Embryonic facial prominence (tissue), 1 donor: ENCODE results near the gene MPDU1.
"Not testable (repeated sequence)": the region's sequence is repeated elsewhere in the genome, so short reads cannot be mapped to it uniquely, and the experiment has no call there.

ENCODE experiments used
- DNase-seq: peaks from one replicate; pipeline ENCODE4 v3.0.0-alpha.2; 2016; ENCODE audit errors: extremely low spot score

MPDU1 gene

DNA sequence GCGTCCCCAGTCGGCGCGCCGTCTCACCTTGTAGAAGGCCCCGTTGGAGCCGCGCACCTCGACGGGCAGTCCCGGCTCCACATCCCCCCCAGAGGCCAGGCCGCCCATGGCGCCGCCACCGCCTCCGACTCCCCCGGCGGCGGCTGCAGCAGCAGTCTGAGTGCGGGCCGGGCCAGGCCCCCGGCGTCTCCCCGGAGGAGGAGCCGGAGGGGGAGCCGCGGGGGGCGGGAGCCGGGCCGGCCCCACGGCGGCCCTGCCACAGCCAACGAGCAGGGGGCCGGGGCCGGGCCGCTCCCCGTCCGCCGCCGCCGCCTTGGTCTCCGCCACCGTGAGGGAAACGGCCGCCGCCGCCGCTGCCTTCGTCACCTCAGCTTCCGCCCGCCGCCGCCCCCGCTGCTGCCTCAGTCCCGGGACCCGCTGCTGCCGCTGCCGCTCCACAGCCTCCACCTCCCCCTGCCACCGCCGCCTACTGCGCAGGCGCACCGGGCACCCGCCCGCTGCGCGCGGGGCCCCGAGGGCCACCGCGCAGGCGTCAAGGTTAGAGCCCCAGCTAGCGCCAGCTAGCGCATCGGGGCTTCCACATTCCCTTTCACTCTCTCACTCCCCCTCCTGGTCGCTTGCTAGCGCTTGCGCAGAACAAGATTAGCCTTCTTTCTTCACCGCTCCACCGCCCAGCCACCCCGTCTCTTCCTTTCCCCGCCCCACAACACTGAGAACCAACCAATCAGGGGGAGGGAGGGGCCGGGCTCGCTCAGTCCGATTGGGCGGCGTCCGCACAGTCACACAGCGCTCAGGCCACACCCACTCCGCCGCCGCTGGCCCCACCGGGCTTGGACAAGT lies 31.0 kb downstream of the MPDU1 start, which contains the start of gene FXR2:
TSS of gene FXR2 (minus strand) at position 473 of the 840 bp plus-strand sequence. CDS start at position 108, 365 bp downstream.
- peak; percentile 100 for DNase-seq

DNA sequence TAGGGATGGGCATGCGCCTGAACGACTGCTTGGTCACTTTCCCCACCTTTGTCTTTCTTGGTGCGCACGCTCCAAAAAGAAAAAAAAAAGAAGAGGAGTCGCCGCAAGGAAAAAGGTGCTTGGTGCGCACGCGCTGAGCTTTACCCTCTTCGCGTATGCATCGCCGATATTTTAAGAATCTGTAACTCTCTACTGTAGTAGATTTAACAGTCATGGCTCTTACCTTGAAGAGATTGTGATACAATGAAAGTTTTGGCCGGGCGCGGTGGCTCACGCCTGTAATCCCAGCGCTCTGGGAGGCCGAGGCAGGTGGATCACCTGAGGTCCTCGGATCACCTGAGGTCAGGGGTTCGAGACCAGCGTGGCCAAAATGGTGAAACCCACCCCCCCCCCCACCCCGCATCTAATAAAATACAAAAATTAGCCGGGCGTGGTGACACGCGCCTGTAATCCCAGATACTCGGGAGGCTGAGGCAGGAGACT lies 31.7 kb downstream of the MPDU1 start:
- no peak for DNase-seq

DNA sequence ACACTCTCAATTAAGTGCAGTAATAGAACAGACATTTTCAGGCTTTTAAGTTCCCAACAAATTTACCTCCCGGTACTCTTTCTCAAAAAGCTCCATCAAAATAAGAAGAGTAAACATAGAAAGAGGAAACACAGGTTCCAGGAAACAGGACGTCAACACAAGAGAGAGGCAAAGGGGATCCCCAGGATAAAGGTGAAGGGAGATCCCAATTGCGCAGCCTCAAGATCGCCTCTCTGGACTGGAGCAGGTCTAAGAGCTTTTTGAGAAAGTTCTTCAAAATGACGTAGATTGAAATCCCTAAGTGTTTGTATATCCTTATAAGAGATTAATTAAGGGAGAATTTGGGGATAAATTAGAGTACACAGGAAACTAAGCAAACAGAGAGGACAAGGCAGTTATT lies 35.0 kb downstream of the MPDU1 start:
- DNase-seq = no peak

DNA sequence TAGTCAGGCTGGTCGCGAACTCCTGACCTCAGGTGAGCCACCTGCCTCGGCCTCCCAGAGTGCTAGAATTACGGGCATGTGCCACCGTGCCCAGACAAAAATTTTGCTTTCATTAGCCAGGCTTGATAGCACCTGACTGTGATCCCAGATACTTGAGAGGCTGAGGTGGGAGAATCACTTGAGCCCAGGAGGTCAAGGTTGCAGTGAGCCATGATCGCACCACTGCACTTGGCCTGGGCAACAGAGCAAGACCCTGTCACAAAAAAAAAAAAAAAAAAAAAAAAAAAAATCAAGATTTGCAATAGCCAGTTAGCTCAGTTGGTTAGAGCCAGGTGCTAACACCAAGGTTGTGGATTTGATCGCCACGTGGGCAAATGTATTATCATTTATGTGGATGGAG lies 37.2 kb downstream of the MPDU1 start:
- DNase-seq = no peak

DNA sequence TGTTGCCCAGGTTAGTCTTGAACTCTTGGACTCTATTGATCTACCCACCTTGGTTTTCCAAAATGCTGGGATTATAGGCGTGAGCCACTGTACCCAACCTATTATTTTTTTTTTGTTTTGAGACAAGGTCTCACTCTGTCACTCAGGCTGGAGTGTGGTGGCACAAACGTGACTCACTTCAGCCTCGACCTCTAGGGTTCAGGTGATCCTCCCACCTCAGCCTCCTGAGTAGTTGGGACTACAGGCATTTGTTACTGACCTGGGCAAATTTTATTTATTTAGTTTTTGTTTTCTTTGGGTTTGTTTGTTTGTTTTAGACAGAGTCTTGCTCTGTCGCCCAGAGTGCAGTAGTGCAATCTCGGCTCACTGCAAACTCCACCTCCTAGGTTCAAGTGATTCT lies 40.0 kb downstream of the MPDU1 start:
- DNase-seq = no peak

DNA sequence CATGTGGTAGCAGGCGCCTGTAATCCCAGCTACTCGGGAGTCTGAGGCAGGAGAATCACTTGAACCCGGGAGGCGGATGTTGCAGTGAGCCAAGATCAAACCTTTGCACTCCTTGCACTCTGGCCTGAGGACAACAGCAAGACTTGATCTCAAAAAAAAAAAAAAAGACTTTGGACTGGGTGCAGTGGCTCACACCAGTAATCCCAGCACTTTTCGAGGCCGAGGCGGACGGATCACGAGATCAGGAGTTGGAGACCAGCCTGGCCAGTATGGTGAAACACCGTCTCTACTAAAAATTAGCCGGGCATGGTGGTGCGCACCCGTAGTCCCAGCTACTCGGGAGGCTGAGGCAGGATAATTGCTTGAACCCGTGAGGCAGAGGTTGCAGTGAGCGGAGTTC lies 42.1 kb downstream of the MPDU1 start:
- not testable (repeated sequence) for DNase-seq

DNA sequence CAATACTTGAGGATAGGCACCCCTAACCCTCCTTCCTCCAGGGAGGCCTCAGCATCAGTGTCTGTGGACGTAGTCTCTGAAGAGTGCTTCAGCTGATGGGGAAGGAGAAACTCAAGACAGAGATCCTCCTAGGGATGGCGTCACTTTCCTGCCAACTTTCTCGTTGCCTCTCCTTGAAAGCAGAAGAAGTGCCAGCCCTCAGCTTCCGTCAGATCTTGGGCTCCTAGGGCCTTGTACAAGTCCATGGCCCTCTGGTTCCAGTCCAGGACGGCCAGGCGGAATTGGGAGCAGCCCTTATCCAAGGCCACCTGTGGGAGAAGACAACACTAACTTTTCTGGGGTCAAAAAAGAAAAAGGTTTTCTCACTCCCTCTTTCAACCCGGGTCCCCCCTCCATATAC lies 42.7 kb downstream of the MPDU1 start:
- no peak for DNase-seq

DNA sequence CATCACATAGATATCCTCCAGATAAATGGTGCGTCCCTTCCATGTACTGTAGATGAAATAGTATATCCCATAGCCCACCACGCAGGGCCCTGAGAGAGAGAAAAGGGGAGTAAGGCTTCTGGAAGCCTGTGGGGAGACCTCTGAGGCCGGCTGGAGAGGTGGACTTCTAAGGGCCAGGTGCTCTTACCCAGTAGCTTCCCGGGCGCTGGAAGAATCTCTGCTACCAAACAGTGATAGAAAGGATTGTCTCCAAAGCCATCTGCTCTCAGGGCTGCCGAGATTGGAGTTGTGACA lies 43.3 kb downstream of the MPDU1 start:
- DNase-seq = no peak

DNA sequence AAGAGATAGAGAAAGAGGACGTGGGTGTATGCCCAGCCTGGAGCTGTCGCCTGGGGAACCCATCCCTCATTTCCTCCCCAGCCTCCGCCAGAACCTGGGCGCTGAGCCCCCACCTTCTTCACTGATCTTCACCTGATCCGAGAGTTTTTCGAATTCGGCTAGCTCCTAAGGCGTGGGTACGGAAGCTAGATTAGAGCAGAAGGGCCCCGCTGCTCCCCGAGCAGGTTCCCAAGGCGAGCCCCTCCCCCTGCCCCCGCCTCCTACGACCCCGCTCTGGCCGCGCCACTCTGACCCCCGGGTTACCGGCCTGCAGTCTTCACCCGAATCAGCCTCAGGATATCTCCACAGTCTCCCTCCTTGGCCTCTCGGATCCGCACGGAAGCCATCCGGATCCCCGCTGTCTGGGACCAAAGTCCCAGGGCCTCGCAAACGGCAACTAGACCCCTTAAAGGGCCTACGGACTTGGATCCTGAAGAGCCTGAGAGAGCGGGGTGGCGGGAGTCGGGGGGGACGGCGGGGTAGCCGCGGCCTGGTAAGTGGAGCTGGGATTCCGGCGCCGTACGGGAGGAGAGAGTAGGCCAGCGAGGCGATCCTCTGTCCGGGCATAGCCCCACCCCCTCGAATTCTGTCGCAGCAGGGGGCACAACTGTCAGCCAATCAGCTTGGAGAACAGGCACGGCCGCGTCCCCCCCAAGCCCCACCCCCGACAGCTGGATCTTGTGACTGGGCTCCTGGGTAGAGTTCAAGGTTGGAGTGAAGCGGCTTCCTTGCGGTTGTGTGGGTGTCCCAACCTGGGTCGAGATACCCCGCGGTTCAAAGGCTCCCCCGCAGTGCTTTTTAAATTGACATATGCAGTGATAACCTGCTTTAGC lies 43.8 kb downstream of the MPDU1 start, which contains the start of gene SAT2:
TSS of gene SAT2 (minus strand) at position 572 of the 872 bp plus-strand sequence. CDS start at position 386, 186 bp downstream.
- peak; percentile 74 for DNase-seq

DNA sequence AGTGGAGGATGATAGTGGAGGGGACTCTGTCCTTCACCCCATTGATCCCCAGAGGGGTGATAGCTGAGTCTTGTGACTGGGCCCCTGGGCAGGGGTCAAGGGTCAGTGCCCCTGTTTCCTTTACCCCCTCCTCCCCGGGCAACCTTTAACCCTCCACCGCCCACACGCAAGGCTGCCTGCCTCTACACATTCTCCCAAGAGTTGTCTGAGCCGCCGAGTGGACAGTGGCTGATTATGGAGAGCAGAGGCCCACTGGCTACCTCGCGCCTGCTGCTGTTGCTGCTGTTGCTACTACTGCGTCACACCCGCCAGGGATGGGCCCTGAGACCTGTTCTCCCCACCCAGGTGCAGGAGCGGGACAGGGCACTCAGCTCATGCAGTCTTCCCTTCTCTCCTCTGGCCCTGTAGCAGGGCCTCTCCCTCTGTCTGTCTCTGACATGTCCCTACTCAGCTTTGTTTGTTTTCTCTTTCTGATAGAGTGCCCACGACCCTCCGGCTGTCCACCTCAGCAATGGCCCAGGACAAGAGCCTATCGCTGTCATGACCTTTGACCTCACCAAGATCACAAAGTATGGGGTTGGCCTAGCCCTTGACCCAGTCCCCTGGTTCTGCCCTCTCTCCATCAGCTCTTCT lies 46.4 kb downstream of the MPDU1 start, which contains the start of gene SHBG:
TSS of gene SHBG (plus strand) at position 197 of the 633 bp plus-strand sequence. CDS start at position 235, 38 bp downstream.
- DNase-seq = no peak

DNA sequence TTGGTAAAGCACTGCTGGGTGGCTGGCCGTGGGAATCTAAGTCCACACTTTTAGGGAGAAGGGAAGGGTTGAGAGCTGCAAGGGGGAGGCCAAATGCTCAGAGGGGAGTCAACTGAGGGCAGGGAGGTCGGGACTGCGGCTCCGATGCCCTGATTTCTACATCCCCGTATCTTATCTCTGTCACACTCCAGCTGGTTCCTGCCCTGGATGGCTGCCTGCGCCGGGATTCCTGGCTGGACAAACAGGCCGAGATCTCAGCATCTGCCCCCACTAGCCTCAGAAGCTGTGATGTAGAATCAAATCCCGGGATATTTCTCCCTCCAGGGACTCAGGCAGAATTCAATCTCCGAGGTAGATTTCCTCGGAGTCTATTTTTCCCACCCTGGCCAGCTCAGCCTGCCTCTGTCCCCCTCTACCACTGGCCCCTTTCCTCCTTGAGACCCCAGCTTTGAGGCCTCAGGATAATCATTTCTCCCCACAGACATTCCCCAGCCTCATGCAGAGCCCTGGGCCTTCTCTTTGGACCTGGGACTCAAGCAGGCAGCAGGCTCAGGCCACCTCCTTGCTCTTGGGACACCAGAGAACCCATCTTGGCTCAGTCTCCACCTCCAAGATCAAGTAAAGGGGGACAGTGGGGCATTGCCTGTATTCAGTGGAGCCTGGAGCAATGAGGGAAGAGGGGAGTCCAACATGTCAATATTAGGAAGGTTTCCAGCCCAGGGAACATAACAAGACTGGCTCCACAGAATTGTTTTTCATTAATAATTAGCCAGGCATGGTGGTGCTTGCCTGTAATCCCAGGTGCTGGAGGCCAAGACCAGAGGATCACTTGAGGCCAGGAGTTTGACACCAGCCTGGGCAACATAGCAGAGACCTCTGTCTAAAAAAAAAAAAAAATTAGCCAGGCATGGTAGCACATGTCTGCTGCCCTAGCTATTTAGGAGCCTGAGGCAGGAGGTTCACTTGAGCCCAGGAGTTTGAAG lies 48.0 kb downstream of the MPDU1 start:
- no peak for DNase-seq

DNA sequence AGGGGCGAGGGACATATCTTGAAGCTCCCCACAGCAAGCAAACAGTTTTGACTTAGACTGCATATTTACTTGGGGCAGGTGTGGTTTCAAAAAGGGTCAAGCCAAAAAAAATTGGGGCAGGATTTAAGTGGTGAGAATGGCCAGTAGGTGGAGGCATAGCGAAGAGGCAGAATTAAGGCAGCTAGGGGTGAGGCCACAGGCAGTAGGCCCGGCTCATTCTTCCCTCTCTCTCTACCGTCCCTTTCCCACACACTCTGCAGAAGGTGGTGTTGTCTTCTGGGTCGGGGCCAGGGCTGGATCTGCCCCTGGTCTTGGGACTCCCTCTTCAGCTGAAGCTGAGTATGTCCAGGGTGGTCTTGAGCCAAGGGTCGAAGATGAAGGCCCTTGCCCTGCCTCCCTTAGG lies 48.8 kb downstream of the MPDU1 start:
- no peak for DNase-seq

DNA sequence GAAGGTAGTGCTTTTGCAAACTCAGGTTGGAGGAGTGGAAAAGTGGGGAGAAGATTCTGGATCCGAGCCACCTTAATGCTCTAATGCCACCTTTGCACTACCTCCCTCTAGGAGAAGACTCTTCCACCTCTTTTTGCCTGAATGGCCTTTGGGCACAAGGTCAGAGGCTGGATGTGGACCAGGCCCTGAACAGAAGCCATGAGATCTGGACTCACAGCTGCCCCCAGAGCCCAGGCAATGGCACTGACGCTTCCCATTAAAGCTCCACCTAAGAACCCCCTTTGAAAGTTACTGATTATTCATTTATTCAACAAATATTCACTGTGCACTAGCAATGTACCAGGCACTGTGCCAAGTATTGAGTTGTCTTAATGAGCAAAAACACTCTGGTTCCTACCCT lies 49.4 kb downstream of the MPDU1 start:
- DNase-seq = no peak

DNA sequence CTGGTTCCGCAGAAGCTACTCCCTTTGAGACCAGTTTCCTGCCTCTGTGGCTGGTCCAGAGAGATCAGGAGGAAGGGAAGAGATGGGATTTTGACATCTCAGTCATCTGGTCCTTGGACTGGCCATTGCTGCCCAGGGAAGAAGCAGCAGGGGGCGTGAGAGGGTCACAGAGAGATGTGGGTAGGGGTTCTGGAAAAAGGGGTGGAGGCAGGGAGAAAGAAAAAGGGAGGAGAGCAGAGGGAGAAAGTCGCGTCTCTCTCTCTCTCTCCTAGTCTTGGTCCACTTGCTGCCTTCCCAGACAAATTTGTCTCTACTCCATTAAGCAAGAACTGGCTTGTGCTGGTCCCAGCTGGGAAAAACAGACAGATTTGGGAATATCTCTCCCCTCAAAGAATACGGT lies 50.7 kb downstream of the MPDU1 start:
- no peak for DNase-seq

DNA sequence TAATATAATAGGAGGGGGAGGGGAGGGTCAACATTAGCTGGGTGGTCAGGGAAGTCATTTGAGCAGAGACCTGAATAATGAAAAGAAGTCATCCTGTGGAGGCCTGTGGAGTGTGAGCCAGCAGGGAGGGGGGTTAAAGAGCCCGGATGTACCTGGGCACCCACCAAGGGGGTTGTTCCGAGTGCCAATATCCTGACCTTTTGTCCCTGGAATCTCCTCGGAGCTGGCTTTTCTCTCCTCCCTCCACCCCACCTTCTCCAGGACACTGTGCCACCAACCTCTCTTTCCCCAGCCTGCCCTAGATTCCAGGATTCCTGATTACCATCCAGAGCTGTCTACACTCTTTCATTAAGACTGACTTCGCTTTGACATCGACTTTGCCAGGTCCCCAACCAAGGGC lies 52.5 kb downstream of the MPDU1 start:
- DNase-seq = no peak
